GM12892 (cell line): ENCODE data around the gene SEPTIN1.
A peak's percentile ranks its signal among the peaks of the same experiment; 100 is the strongest.
"Not testable (repeated sequence)": the region's sequence is repeated elsewhere in the genome, so short reads cannot be mapped to it uniquely, and the experiment has no call there.

Source experiments
- DNase-seq: peaks from one replicate; pipeline ENCODE4 v3.0.0; 2011; ENCODE audit not compliant: insufficient read length
- FAIRE-seq: peaks from 2 replicates; lab custom pipeline; 2011; peaks lifted over from hg19 to GRCh38; lab: Jason Lieb, UNC
- POLR2A ChIP-seq: IDR thresholded peaks from 2 replicates; pipeline ENCODE4 v1.6.1; 2011; ENCODE audit warnings: low read depth, low read length, control low read depth
- POLR2AphosphoS5 ChIP-seq: IDR thresholded peaks from 2 replicates; pipeline ENCODE4 v1.6.1; 2011; ENCODE audit warnings: low read depth, low read length, control low read depth
- TAF1 ChIP-seq: IDR thresholded peaks from 2 replicates; pipeline ENCODE4 v1.6.1; 2011; ENCODE audit warnings: low read depth, mild to moderate bottlenecking, control low read depth, low read length, borderline replicate concordance

Gene SEPTIN1

DNA sequence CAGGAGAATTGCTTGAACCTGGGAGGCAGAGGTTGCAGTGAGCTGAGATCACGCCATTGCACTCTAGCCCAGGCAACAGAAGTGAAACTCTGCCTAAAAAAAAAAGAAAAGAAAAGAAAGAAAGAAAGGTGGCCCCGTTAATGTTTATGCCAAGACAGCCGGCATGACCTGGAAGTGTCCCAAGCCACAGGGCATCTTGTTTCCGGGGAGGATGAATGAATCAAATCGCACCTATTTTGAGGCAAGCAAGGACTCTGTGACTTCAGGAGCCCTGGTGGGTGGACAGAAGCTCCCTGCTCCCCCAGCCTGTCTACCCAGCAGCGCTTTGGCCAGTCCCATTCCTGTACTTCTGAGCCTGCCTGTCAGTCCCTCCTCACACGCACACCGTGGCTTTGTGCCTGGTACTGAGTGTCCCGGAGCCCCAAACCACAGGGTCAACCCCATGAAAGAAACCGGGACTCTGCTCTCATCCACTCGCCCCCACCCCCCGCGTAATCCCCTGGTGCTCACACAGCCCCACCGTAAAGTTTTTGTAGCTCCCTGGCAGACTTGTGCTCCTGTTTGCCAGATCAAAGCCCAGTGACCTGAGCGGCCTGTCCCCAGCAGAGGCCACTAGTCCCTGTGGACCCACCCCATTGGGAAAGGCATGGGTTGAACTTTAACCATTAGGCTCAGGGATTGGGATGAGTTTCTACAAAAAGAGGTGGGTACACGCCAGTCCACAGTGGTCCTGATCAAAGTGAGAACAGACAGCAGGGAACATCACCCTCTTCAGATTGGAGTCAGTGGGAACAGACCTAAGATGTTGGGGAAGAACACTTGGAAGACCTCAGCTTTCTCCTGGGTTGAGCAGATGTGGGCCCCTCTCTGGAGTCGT lies 46.5 kb downstream of the SEPTIN1 start:
- TF ChIP-seq POLR2AphosphoS5 (no peak), TAF1 (no peak)
- FAIRE-seq: no peak
- DNase-seq: no peak

DNA sequence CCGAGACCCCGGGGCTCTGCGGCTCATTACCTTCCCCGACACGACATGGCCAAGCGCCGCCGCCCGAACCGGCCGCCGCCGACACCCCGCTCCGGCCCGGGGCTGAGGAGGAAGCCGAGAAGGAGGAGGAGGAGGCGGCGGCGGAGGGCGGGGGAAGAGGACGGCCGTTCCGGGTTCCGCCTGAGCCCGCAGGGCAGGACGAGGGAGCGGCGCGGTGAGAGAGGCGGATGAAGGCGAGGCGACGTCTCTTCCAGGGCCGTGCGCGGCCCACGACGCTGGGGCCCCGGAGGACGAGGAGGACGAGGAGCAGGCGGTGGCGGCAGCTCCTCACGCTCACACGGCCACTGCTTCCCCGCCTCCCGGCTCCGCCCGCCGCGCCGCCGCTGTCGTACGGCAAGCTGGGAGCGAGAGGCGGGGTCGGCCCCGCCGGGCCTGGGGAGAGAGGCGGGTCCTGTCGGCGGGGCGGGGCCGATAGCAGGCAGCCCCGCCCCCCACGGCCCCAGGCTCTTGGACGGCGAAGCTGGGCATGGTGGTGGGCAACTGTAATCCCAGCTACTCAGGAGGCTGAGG lies 47.2 kb downstream of the SEPTIN1 start:
- not testable (repeated sequence) for DNase-seq
- 0 out of 2 replicates have a peak, but pooled peaks have one; percentile 12 for TF ChIP-seq TAF1
- peak; percentile 65; the same call in 1 of the 2 replicates for TF ChIP-seq POLR2A
- peak; percentile 33; the same call in 1 of the 2 replicates for TF ChIP-seq POLR2AphosphoS5
- FAIRE-seq: peak; percentile 73

DNA sequence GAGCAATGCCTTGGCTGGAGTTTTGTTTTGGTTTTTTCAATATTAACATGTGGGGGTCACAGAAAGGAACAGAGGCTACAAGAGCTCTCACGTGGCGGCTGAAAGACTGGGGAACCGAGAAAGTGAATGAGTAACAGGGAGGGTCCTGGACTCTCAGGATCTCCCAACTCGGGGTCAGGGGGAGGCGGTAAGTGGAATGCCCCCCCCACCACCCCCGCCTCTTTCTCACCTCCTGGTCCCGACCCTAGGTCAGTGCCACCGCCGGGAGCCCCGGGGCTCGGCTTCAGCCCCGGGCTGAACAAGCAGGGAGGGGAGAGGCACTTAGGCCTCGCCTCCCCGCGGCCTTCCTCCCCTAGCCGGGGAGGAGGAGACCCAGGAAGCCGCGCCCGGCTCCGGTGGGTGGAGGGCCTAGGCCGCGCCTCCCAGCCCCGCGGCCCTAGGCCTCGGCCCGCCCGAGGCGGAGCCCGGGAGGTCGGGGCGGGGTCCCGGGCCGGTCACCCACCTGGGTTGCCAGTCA lies 47.8 kb downstream of the SEPTIN1 start:
- FAIRE-seq: not testable (repeated sequence)
- peak; percentile 49 for DNase-seq
